8988T (cell line): Measurements from ENCODE around the gene CCDC7.
"Not testable (repeated sequence)": the region's sequence is repeated elsewhere in the genome, so short reads cannot be mapped to it uniquely, and the experiment has no call there.

Experiments
- DNase-seq: peaks from one replicate; pipeline ENCODE4 v3.0.0; 2011

The CCDC7 gene

GRCh38 chr10:32459051-32459698, 13.2 kb downstream of the CCDC7 start:
- DNase-seq = no peak

- DNase-seq = no peak
Observed at GRCh38 chr10:32461203-32461602, 15.3 kb downstream of the CCDC7 start.

GRCh38 chr10:32471232-32471631, 25.3 kb downstream of the CCDC7 start:
- no peak for DNase-seq

GRCh38 chr10:32477499-32477898, 31.6 kb downstream of the CCDC7 start:
- DNase-seq = no peak

GRCh38 chr10:32481606-32482005, 35.7 kb downstream of the CCDC7 start:
- no peak for DNase-seq

GRCh38 chr10:32483019-32483502, 37.1 kb downstream of the CCDC7 start:
- DNase-seq = not testable (repeated sequence)

- DNase-seq = not testable (repeated sequence)
Observed at GRCh38 chr10:32488038-32488437, 42.1 kb downstream of the CCDC7 start.

- no peak for DNase-seq
Observed at GRCh38 chr10:32489158-32489557, 43.2 kb downstream of the CCDC7 start.

- no peak for DNase-seq
Observed at GRCh38 chr10:32489901-32490300, 44.0 kb downstream of the CCDC7 start.

- DNase-seq = not testable (repeated sequence)
Observed at GRCh38 chr10:32494562-32494961, 48.6 kb downstream of the CCDC7 start.

- not testable (repeated sequence) for DNase-seq
Observed at GRCh38 chr10:32500136-32500535, 54.2 kb downstream of the CCDC7 start.

GRCh38 chr10:32501906-32502305, 56.0 kb downstream of the CCDC7 start:
- DNase-seq = no peak

- not testable (repeated sequence) for DNase-seq
Observed at GRCh38 chr10:32505762-32506420, 60.0 kb downstream of the CCDC7 start.

- no peak for DNase-seq
Observed at GRCh38 chr10:32511599-32511998, 65.7 kb downstream of the CCDC7 start.

- no peak for DNase-seq
Observed at GRCh38 chr10:32516567-32517495, 70.9 kb downstream of the CCDC7 start.

GRCh38 chr10:32530231-32530630, 84.3 kb downstream of the CCDC7 start:
- DNase-seq = no peak

GRCh38 chr10:32538256-32538655, 92.3 kb downstream of the CCDC7 start:
- DNase-seq = no peak

- no peak for DNase-seq
Observed at GRCh38 chr10:32540691-32541470, 94.9 kb downstream of the CCDC7 start.

- no peak for DNase-seq
Observed at GRCh38 chr10:32548208-32548607, 102.3 kb downstream of the CCDC7 start.

GRCh38 chr10:32556783-32557395, 110.9 kb downstream of the CCDC7 start:
- no peak for DNase-seq

- not testable (repeated sequence) for DNase-seq
Observed at GRCh38 chr10:32562695-32563094, 116.8 kb downstream of the CCDC7 start.

- DNase-seq = no peak
Observed at GRCh38 chr10:32577448-32577847, 131.5 kb downstream of the CCDC7 start.
